Posterior cingulate gyrus (tissue), 11 donors: Measurements from ENCODE around the gene ZNF135.
A peak's percentile ranks its signal among the peaks of the same experiment; 100 is the strongest.

Source experiments
- DNase-seq, 10 donors: peaks; one replicate each; pipeline versions ENCODE4 v3.0.0 to v3.0.0-alpha.2; 2020 to 2021; ENCODE audit warnings: mixed read lengths in 3 of 10
- intact Hi-C: fragments of 100-400 bp; cut with DNase I; formaldehyde crosslinking; loops from one replicate; pipeline ENCODE4 v1.15.1; 2023

The ZNF135 gene

GRCh38 chr19:58086825-58087710, 28.0 kb downstream of the ZNF135 start:
- intact Hi-C loops = no loop called here
- DNase-seq = peak in 3 of 10 donors; percentile 45 to 69 (median 56)

GRCh38 chr19:58088521-58089052, 29.5 kb downstream of the ZNF135 start:
- intact Hi-C loops = no loop called here

GRCh38 chr19:58089846-58090245, 30.8 kb downstream of the ZNF135 start:
- DNase-seq = peak in 3 of 10 donors; percentile 30 to 75 (median 73)
- intact Hi-C loops = no loop called here

More at GRCh38 chr19:58088521-58089052, 29.5 kb downstream of the ZNF135 start:
- peak in 2 of 10 donors; percentile 49 to 57 for DNase-seq

- intact Hi-C loops = no loop called here
- peak in 1 of 10 donors; percentile 41 for DNase-seq
Observed at GRCh38 chr19:58091251-58091995, 32.3 kb downstream of the ZNF135 start.

- peak in 2 of 10 donors; percentile 39 to 62 for DNase-seq
- intact Hi-C loops = no loop called here
Observed at GRCh38 chr19:58093071-58093470, 34.0 kb downstream of the ZNF135 start.

- intact Hi-C loops = no loop called here
- peak in 2 of 10 donors; percentile 60 to 61 for DNase-seq
Observed at GRCh38 chr19:58095328-58095727, 36.2 kb downstream of the ZNF135 start.

GRCh38 chr19:58096884-58097283, 37.8 kb downstream of the ZNF135 start:
- DNase-seq = peak in 2 of 10 donors; percentile 38 to 44
- intact Hi-C loops = no loop called here

GRCh38 chr19:58097349-58097748, 38.3 kb downstream of the ZNF135 start:
- intact Hi-C loops = no loop called here

GRCh38 chr19:58097781-58098681, 38.9 kb downstream of the ZNF135 start, which contains the start of gene ZSCAN18:
TSS of gene ZSCAN18 (minus strand) at chr19:58098231. CDS start at chr19:58090267, 7,964 bp downstream.
- peak; percentile 96 to 100 (median 98) for DNase-seq
- intact Hi-C loops = loop anchor here (2.0 kb wide), 2 partner anchors 53 to 65 kb away; partner anchors contain the start of gene ZNF329

More at GRCh38 chr19:58097349-58097748, 38.3 kb downstream of the ZNF135 start:
- peak in 2 of 10 donors; percentile 36 to 52 for DNase-seq

- intact Hi-C loops = loop anchor here (2.0 kb wide), 2 partner anchors 52 to 66 kb away; partner anchors contain the start of gene ZNF329
- DNase-seq = no peak
Observed at GRCh38 chr19:58098682-58098998, 39.6 kb downstream of the ZNF135 start.

- DNase-seq = no peak
- intact Hi-C loops = no loop called here
Observed at GRCh38 chr19:58107778-58108545, 48.9 kb downstream of the ZNF135 start.

- no peak for DNase-seq
- intact Hi-C loops = no loop called here
Observed at GRCh38 chr19:58108546-58108817, 49.4 kb downstream of the ZNF135 start.

GRCh38 chr19:58117841-58118575, 58.9 kb downstream of the ZNF135 start:
- intact Hi-C loops = no loop called here
- DNase-seq = no peak

GRCh38 chr19:58118979-58119733, 60.1 kb downstream of the ZNF135 start:
- no peak for DNase-seq
- intact Hi-C loops = no loop called here
